H1 (cell line): ENCODE data around the gene APP. TPM values are rescaled to one million over a fixed set of nuclear protein-coding genes. Genes with fewer than 3 reads are reported as not detected.

ENCODE experiments used
- CTCF ChIA-PET: fragments of 300-600 bp; sonication (Branson Sonifier 250); formaldehyde crosslinking; loops from one replicate; lab custom pipeline; 2021; ENCODE audit not compliant: partially characterized antibody; lab: Charles Lee
- POLR2A ChIA-PET: fragments of 300-600 bp; sonication (Branson Sonifier 250); formaldehyde crosslinking; loops from one replicate; lab custom pipeline; 2021; ENCODE audit warnings: inconsistent platforms; ENCODE audit not compliant: partially characterized antibody; lab: Charles Lee
- DNase-seq, 2 experiments: peaks; one replicate each; pipeline versions ENCODE4 v3.0.0 to v3.0.0-alpha.2; 2010 to 2022; ENCODE audit warnings: low spot score in 2 of 2, low read depth in 1 of 2, mixed read lengths in 1 of 2
- FAIRE-seq: peaks from 2 replicates; lab custom pipeline; 2011; peaks lifted over from hg19 to GRCh38; lab: Jason Lieb, UNC
- H2AFZ ChIP-seq: 2 replicates; pipeline ENCODE4 v1.8.1; 2012; ENCODE audit warnings: low read length, inconsistent platforms
- H2AK5ac ChIP-seq: 2 replicates; pipeline ENCODE4 v1.6.1; 2013; ENCODE audit warnings: low read depth, low read length
- H2BK120ac ChIP-seq: replicated peaks from 2 replicates; pipeline ENCODE3; 2013; ENCODE audit warnings: low read depth, low read length, inconsistent platforms
- H2BK12ac ChIP-seq: 2 replicates; pipeline ENCODE4 v1.6.1; 2013; ENCODE audit warnings: low read depth, low read length
- H2BK15ac ChIP-seq: 2 replicates; pipeline ENCODE4 v1.6.1; 2013; ENCODE audit warnings: low read length
- H2BK20ac ChIP-seq: 2 replicates; pipeline ENCODE4 v1.6.1; 2013; ENCODE audit warnings: low read length
- H2BK5ac ChIP-seq: 2 replicates; pipeline ENCODE4 v1.6.1; 2013; ENCODE audit warnings: low read depth, low read length
- H3K14ac ChIP-seq: 2 replicates; pipeline ENCODE4 v1.6.1; 2013; ENCODE audit warnings: inconsistent platforms; ENCODE audit not compliant: insufficient read length
- H3K18ac ChIP-seq: 2 replicates; pipeline ENCODE4 v1.6.1; 2013; ENCODE audit warnings: low read length; ENCODE audit errors: extremely low read depth
- H3K23ac ChIP-seq: 2 replicates; pipeline ENCODE4 v1.6.1; 2013; ENCODE audit warnings: inconsistent platforms; ENCODE audit not compliant: insufficient read length
- H3K23me2 ChIP-seq: 2 replicates; pipeline ENCODE4 v1.6.1; 2013; ENCODE audit warnings: low read depth, low read length
- H3K27ac ChIP-seq: 2 replicates; pipeline ENCODE4 v1.6.1; 2011; ENCODE audit warnings: low read depth, low read length, inconsistent platforms
- H3K27me3 ChIP-seq, 4 experiments: replicated peaks in 1 of 4; 1 replicate in 1 of 4; 2 replicates in 3 of 4; pipeline versions ENCODE4 v1.6.1 to v1.8.1; 2011 to 2013; ENCODE audit warnings: low read length in 3 of 4, mild to moderate bottlenecking in 3 of 4, inconsistent platforms in 2 of 4, mixed read lengths in 2 of 4, moderate library complexity in 1 of 4; ENCODE audit not compliant: control insufficient read depth in 3 of 4, insufficient read depth in 3 of 4; ENCODE audit errors: extremely low read depth in 1 of 4
- H3K36me3 ChIP-seq, 4 experiments: 2 replicates each; pipeline versions ENCODE4 v1.6.1 to v1.8.1; 2011 to 2013; ENCODE audit warnings: mild to moderate bottlenecking in 4 of 4, low read length in 3 of 4, moderate library complexity in 2 of 4, control low read depth in 1 of 4, inconsistent platforms in 1 of 4; ENCODE audit not compliant: insufficient read depth in 4 of 4, control insufficient read depth in 2 of 4
- H3K4ac ChIP-seq: replicated peaks from 2 replicates; pipeline ENCODE3; 2013; ENCODE audit warnings: low read length, low read depth, mixed read lengths, inconsistent platforms; ENCODE audit not compliant: insufficient read length
- H3K4me1 ChIP-seq, 4 experiments: replicated peaks in 1 of 4; 1 replicate in 1 of 4; 2 replicates in 3 of 4; pipeline versions ENCODE4 v1.6.1 to v1.8.1; 2011 to 2013; ENCODE audit warnings: low read length in 3 of 4, inconsistent platforms in 2 of 4, mixed read lengths in 1 of 4; ENCODE audit not compliant: insufficient read depth in 4 of 4, control insufficient read depth in 3 of 4
- H3K4me2 ChIP-seq, 2 experiments: 2 replicates each; pipeline versions ENCODE4 v1.6.1 to v1.8.1; 2011 to 2013; ENCODE audit warnings: low read depth in 2 of 2, low read length in 2 of 2, control low read depth in 1 of 2, inconsistent platforms in 1 of 2, mild to moderate bottlenecking in 1 of 2; ENCODE audit not compliant: insufficient read depth in 1 of 2
- H3K4me3 ChIP-seq, 4 experiments: fragments of 200-600, 300-600 bp in 1 of 4; sonication (generic), shearing (Covaris generic), sonication (Bioruptor Twin) in 1 of 4; 2 replicates each; pipeline versions ENCODE4 v1.5.1 to v1.8.1; 2011 to 2016; ENCODE audit warnings: low read length in 4 of 4, low read depth in 3 of 4, control low read depth in 2 of 4, inconsistent platforms in 2 of 4, mild to moderate bottlenecking in 2 of 4, mixed read lengths in 1 of 4, moderate library complexity in 1 of 4; ENCODE audit not compliant: insufficient read depth in 2 of 4; ENCODE audit errors: extremely low read depth in 1 of 4
- H3K56ac ChIP-seq: replicated peaks from 2 replicates; pipeline ENCODE3; 2013; ENCODE audit warnings: low read depth, mild to moderate bottlenecking, mixed read lengths, low read length, inconsistent platforms; ENCODE audit not compliant: insufficient read length
- H3K79me1 ChIP-seq: 2 replicates; pipeline ENCODE4 v1.6.1; 2013; ENCODE audit warnings: low read depth, low read length, control low read depth
- H3K79me2 ChIP-seq, 2 experiments: 2 replicates each; pipeline versions ENCODE4 v1.6.1 to v1.8.1; 2012 to 2013; ENCODE audit warnings: low read length in 2 of 2, mild to moderate bottlenecking in 2 of 2, inconsistent platforms in 1 of 2; ENCODE audit not compliant: insufficient read depth in 2 of 2, control insufficient read depth in 1 of 2
- H3K9ac ChIP-seq, 4 experiments: replicated peaks in 1 of 4; 1 replicate in 1 of 4; 2 replicates in 3 of 4; pipeline versions ENCODE4 v1.6.1 to v1.8.1; 2011 to 2013; ENCODE audit warnings: low read depth in 3 of 4, low read length in 3 of 4, control low read depth in 2 of 4, mild to moderate bottlenecking in 2 of 4, moderate library complexity in 2 of 4, inconsistent platforms in 1 of 4; ENCODE audit errors: extremely low read depth in 1 of 4
- H3K9me3 ChIP-seq, 2 experiments: 2 replicates each; pipeline versions ENCODE4 v1.6.1 to v1.8.1; 2012 to 2013; ENCODE audit warnings: mild to moderate bottlenecking in 2 of 2, moderate library complexity in 2 of 2, control low read depth in 1 of 2, inconsistent platforms in 1 of 2, low read depth in 1 of 2, low read length in 1 of 2, mixed read lengths in 1 of 2; ENCODE audit not compliant: insufficient read depth in 2 of 2
- H4K20me1 ChIP-seq, 2 experiments: replicated peaks in 1 of 2; 2 replicates each; pipeline versions ENCODE3 to v1.8.1; 2011 to 2013; ENCODE audit warnings: inconsistent platforms in 2 of 2, low read length in 2 of 2, mild to moderate bottlenecking in 1 of 2; ENCODE audit not compliant: insufficient read depth in 2 of 2, control insufficient read depth in 1 of 2
- H4K5ac ChIP-seq: 2 replicates; pipeline ENCODE4 v1.6.1; 2013; ENCODE audit warnings: low read length, low read depth, mixed read lengths, inconsistent platforms; ENCODE audit not compliant: insufficient read length
- H4K8ac ChIP-seq: 2 replicates; pipeline ENCODE4 v1.8.0; 2013; ENCODE audit warnings: mild to moderate bottlenecking, moderate library complexity, low read length, inconsistent platforms; ENCODE audit not compliant: insufficient read depth; ENCODE audit errors: extremely low read depth
- H4K91ac ChIP-seq: replicated peaks from 2 replicates; pipeline ENCODE3; 2013; ENCODE audit warnings: low read length, mixed read lengths, inconsistent platforms; ENCODE audit not compliant: insufficient read length
- PHF8 ChIP-seq: fragments of 200-600 bp; sonication (generic); conservative IDR thresholded peaks from 2 replicates; pipeline ENCODE4 v1.7.1; 2012; ENCODE audit warnings: low read depth, mild to moderate bottlenecking, inconsistent platforms, low read length, moderate library complexity
- RXRA ChIP-seq: IDR thresholded peaks from 2 replicates; pipeline ENCODE4 v1.6.1; 2011; ENCODE audit warnings: low read depth, mild to moderate bottlenecking, low read length, moderate library complexity; ENCODE audit not compliant: insufficient read depth
- WGBS, 2 experiments: shearing (Covaris generic) in 1 of 2; methylation state at CpG; one replicate each; pipeline versions ENCODE4 v1.1.6 to v1.1.7; 2013 to 2015; ENCODE audit warnings: low lambda C conversion rate in 2 of 2, mixed read lengths in 2 of 2, inconsistent platforms in 1 of 2, low coverage in 1 of 2, missing lambda C conversion rate in 1 of 2; ENCODE audit not compliant: insufficient replicate concordance in 2 of 2, insufficient coverage in 1 of 2, insufficient read length in 1 of 2; ENCODE audit errors: extremely low coverage in 1 of 2, missing lambda C conversion rate in 1 of 2; 5-methylcytosine and 5-hydroxymethylcytosine counted together
- polyA plus RNA-seq, 7 experiments: library from polyadenylated mRNA; depleted of rRNA in 3 of 7; stranded (reverse) in 5 of 7; unstranded in 2 of 7; fragments of >200 nt in 5 of 7; fragments of 200-250 nt in 2 of 7; gene quantifications; 1 replicate in 5 of 7; 2 replicates in 1 of 7; 4 replicates in 1 of 7; pipeline versions ENCODE4 v1.2.1 to v1.2.3, GENCODE V29; 2011 to 2013; ENCODE audit warnings: missing spikeins in 2 of 7, mixed read lengths in 2 of 7
- total RNA-seq: library from RNA; stranded (reverse); fragmentation: NEBNext Ultra II Directional; extraction: Animal tissue kit (Norgen Biotek cat#: 25700); gene quantifications from 2 replicates; pipeline ENCODE4 v1.2.1, GENCODE V29; 2021
- TF ChIP-seq, protein P1 (sequence below): IDR thresholded peaks from 2 replicates; pipeline ENCODE4 v1.6.1; 2012; ENCODE audit warnings: inconsistent platforms

The APP gene
- total and polyA plus RNA-seq, 2 of the 8 experiments (the other 6 are each of a cell fraction or from before 2014, with no cell fraction given): 375 to 551 TPM

DNA sequence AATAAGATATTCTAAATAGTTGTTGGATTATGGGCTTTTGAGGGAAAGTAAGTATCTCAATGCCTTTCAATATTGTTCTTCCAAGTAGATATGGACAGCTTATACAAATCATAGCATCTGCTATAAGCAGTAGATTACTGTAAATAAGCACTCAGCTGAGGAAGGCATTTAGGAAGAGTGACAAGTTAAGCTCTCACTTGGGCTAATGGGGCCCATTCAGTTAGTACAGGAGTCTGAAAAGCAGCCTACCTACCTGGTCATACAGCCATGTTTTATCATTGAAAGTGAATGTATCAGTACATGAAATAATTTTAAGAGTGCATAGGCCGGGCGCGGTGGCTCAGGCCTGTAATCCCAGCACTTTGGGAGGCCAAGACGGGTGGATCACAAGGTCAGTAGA, 73.1 kb downstream of the APP start:
- no peak overlapping the region for H3K4me2 ChIP-seq
- no peaks in the 10 kb centered on the region; a peak in 1 of 7 replicates for H3K27me3 ChIP-seq
- H3K4me3 ChIP-seq: no peak overlapping the region
- H4K20me1 ChIP-seq: peaks cover 7 to 11% of the 10 kb centered on the region in 2 experiments
- H3K9me3 ChIP-seq: no peaks in the 10 kb centered on the region
- no peak overlapping the region for H4K91ac ChIP-seq
- no peak for TF ChIP-seq RXRA
- TF ChIP-seq, protein P1, sequence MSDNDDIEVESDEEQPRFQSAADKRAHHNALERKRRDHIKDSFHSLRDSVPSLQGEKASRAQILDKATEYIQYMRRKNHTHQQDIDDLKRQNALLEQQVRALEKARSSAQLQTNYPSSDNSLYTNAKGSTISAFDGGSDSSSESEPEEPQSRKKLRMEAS: no peak
- TF ChIP-seq PHF8: no peak
- H3K36me3 ChIP-seq: no peaks in the 10 kb centered on the region
- no peak overlapping the region for H2BK5ac ChIP-seq
- peaks cover 12% of the 10 kb centered on the region for H3K79me1 ChIP-seq
- no peak overlapping the region for H3K56ac ChIP-seq
- ChIA-PET POLR2A (interaction anchor here (0.6 to 1.2 kb wide), 2 partner anchors 9 to 19 kb away, joined by 3 to 4 read pairs; no protein-coding TSS in a partner anchor), CTCF (interaction anchor here (1.0 kb wide), 1 partner anchor 26 kb away, joined by 3 read pairs; no protein-coding TSS in a partner anchor)
- DNase-seq (no peak), FAIRE-seq (no peak)
- no peaks in the 10 kb centered on the region for H3K23me2 ChIP-seq
- 88% methylated on average over 4 of the region's 4 CpGs; no CpG with 5 or more reads in 1 of the 2 experiments for WGBS, 2 experiments
- H2BK20ac ChIP-seq: no peak overlapping the region
- H3K79me2 ChIP-seq: peaks cover 3 to 90% of the 10 kb centered on the region in 2 experiments; a peak in 3 of 4 replicates
- no peak overlapping the region for H3K14ac ChIP-seq
- no peak overlapping the region for H2BK15ac ChIP-seq
- no peak overlapping the region for H3K9ac ChIP-seq
- no peak overlapping the region for H2BK120ac ChIP-seq
- no peak overlapping the region for H3K27ac ChIP-seq
- no peak overlapping the region for H4K5ac ChIP-seq
- peaks cover 2 to 9% (median 4%) of the 10 kb centered on the region in 4 experiments; a peak in 6 of 7 replicates for H3K4me1 ChIP-seq
- no peak overlapping the region for H2AFZ ChIP-seq
- H3K18ac ChIP-seq: no peak overlapping the region
- H3K4ac ChIP-seq: no peak overlapping the region
- no peak overlapping the region for H4K8ac ChIP-seq
- H3K23ac ChIP-seq: no peak overlapping the region
- no peak overlapping the region for H2BK12ac ChIP-seq
- H2AK5ac ChIP-seq: no peak overlapping the region
